ENCODE data around the gene KRTAP20-2. TPM values are rescaled to one million over a fixed set of nuclear protein-coding genes. Genes with fewer than 3 reads are reported as not detected.

KRTAP20-2 gene
- total RNA-seq, 2 donors from 2014 or later = not detected

- DNase-seq (ENCODE audit: low spot score) (no peak), ATAC-seq (ENCODE audit: insufficient number of reproducible peaks, low FRiP score, low read depth) (no peak)
- TF ChIP-seq CTCF (IDR thresholded peaks at IDR 0.05) = no peak
- Histone ChIP-seq H3K27ac (no peak overlapping the region), H3K36me3 (no peaks in the 10 kb centered on the region), H3K9me3 (no peaks in the 10 kb centered on the region), H3K27me3 (replicated peaks; ENCODE audit: insufficient read depth) (no peaks in the 10 kb centered on the region), H3K4me1 (ENCODE audit: control insufficient read depth in 1 of 2, low read depth in 2 of 2) (no peaks in the 10 kb centered on the region), H3K4me3 (no peak overlapping the region)
Measured at GRCh38 chr21:30668776-30669175, 33.8 kb downstream of the KRTAP20-2 start.

- no peak for TF ChIP-seq CTCF (IDR thresholded peaks at IDR 0.05)
- no peak for DNase-seq (ENCODE audit: low spot score)
- H3K36me3 ChIP-seq = no peaks in the 10 kb centered on the region
- H3K27me3 ChIP-seq (replicated peaks; ENCODE audit: insufficient read depth) = no peaks in the 10 kb centered on the region
- no peak overlapping the region for H3K27ac ChIP-seq
- no peak for ATAC-seq (ENCODE audit: insufficient number of reproducible peaks, low FRiP score, low read depth)
- H3K4me3 ChIP-seq = no peak overlapping the region
- no peaks in the 10 kb centered on the region for H3K9me3 ChIP-seq
- no peaks in the 10 kb centered on the region for H3K4me1 ChIP-seq (ENCODE audit: control insufficient read depth in 1 of 2, low read depth in 2 of 2)
Measured at GRCh38 chr21:30672985-30673650, 38.1 kb downstream of the KRTAP20-2 start.

GRCh38 chr21:30674312-30674711 is 39.3 kb downstream of the KRTAP20-2 start:
- Histone ChIP-seq H3K9me3 (no peaks in the 10 kb centered on the region), H3K27ac (no peak overlapping the region), H3K27me3 (replicated peaks; ENCODE audit: insufficient read depth) (no peaks in the 10 kb centered on the region), H3K36me3 (no peaks in the 10 kb centered on the region), H3K4me1 (ENCODE audit: control insufficient read depth in 1 of 2, low read depth in 2 of 2) (no peaks in the 10 kb centered on the region), H3K4me3 (no peak overlapping the region)
- ATAC-seq (ENCODE audit: insufficient number of reproducible peaks, low FRiP score, low read depth) (no peak), DNase-seq (ENCODE audit: low spot score) (no peak)
- no peak for TF ChIP-seq CTCF (IDR thresholded peaks at IDR 0.05)

- Histone ChIP-seq H3K27ac (no peak overlapping the region), H3K36me3 (no peaks in the 10 kb centered on the region), H3K9me3 (no peaks in the 10 kb centered on the region), H3K27me3 (replicated peaks; ENCODE audit: insufficient read depth) (no peaks in the 10 kb centered on the region), H3K4me1 (ENCODE audit: control insufficient read depth in 1 of 2, low read depth in 2 of 2) (no peaks in the 10 kb centered on the region), H3K4me3 (no peak overlapping the region)
- TF ChIP-seq CTCF (IDR thresholded peaks at IDR 0.05) = no peak
- ATAC-seq (ENCODE audit: insufficient number of reproducible peaks, low FRiP score, low read depth) = no peak
- no peak for DNase-seq (ENCODE audit: low spot score)
Measured at GRCh38 chr21:30676737-30677136, 41.7 kb downstream of the KRTAP20-2 start.

- no peaks in the 10 kb centered on the region for H3K36me3 ChIP-seq
- TF ChIP-seq CTCF (IDR thresholded peaks at IDR 0.05) = no peak
- H3K4me1 ChIP-seq (ENCODE audit: control insufficient read depth in 1 of 2, low read depth in 2 of 2) = no peaks in the 10 kb centered on the region
- DNase-seq (ENCODE audit: low spot score) (no peak), ATAC-seq (ENCODE audit: insufficient number of reproducible peaks, low FRiP score, low read depth) (no peak)
- H3K27ac ChIP-seq = no peak overlapping the region
- no peaks in the 10 kb centered on the region for H3K9me3 ChIP-seq
- H3K27me3 ChIP-seq (replicated peaks; ENCODE audit: insufficient read depth) = no peaks in the 10 kb centered on the region
- no peak overlapping the region for H3K4me3 ChIP-seq
Measured at GRCh38 chr21:30680586-30680985, 45.6 kb downstream of the KRTAP20-2 start.
